Measurements from ENCODE around the gene ITGA2. TPM values are rescaled to one million over a fixed set of nuclear protein-coding genes. Genes with fewer than 3 reads are reported as not detected.

ITGA2 gene
- total RNA-seq, 1 experiment from 2014 or later, result 36.6 TPM

GRCh38 chr5:53120165-53120564, 131.0 kb downstream of the ITGA2 start:
- BruUV-seq (replicated peaks), result no TSS peak

GRCh38 chr5:53123702-53124101, 134.6 kb downstream of the ITGA2 start:
- H3K27ac ChIP-seq (ENCODE audit: low read depth, low read length), result no peak overlapping the region
- H3K4me1 ChIP-seq (ENCODE audit: control insufficient read depth in 1 of 2, insufficient read depth in 2 of 2, low read length in 2 of 2), result peaks cover 0 to 3% of the 10 kb centered on the region in 2 experiments; a peak in 1 of 4 replicates
- DNase-seq (ENCODE audit: low read depth, low spot score), result no peak
- no peaks in the 10 kb centered on the region for H3K9me3 ChIP-seq (ENCODE audit: control insufficient read depth in 1 of 2, insufficient read depth in 1 of 2, low read depth in 1 of 2, low read length in 2 of 2)
- ChIA-PET RAD21 (ENCODE audit: low non-redundant PET in 1 of 2, low total read pairs in 2 of 2, uncharacterized antibody in 2 of 2, unreplicated experiment in 2 of 2) (no interaction called here), POLR2A (no interaction called here), CTCF (interaction anchor here (0.9 to 1.3 kb wide), 2 partner anchors 14 to 175 kb away, joined by 3 to 5 read pairs; partner anchors contain the start of gene MOCS2)
- TF ChIP-seq ATF3 (IDR thresholded peaks at IDR 0.05), result no peak
- TF ChIP-seq RAD21 (IDR thresholded peaks at IDR 0.05; ENCODE audit: low read depth), result peak; percentile 45
- TF ChIP-seq ZNF274 (IDR thresholded peaks at IDR 0.05; ENCODE audit: low read depth, low read length), result no peak
- peak in 1 of 3 experiments; percentile 32; a peak in 1 of 6 replicates for TF ChIP-seq CTCF (IDR thresholded peaks at IDR 0.05 in 2 of 3, conservative IDR thresholded peaks at IDR 0.05 in 1 of 3; ENCODE audit: borderline replicate concordance in 1 of 3, insufficient read depth in 1 of 3, low read depth in 2 of 3, low read length in 2 of 3)
- no peak for TF ChIP-seq CEBPB (IDR thresholded peaks at IDR 0.05; ENCODE audit: low read depth)
- no peak for TF ChIP-seq EZH2 (IDR thresholded peaks at IDR 0.05)
- no peak for TF ChIP-seq TCF7L2 (IDR thresholded peaks at IDR 0.05; ENCODE audit: borderline replicate concordance, extremely low read depth, insufficient read depth, insufficient read length)
- H3K9ac ChIP-seq (ENCODE audit: low read length), result no peak overlapping the region
- H3K4me3 ChIP-seq (replicated peaks in 1 of 2; ENCODE audit: low read depth in 1 of 2, low read length in 2 of 2), result no peak overlapping the region
- no peak for ATAC-seq
- intact Hi-C loops (cut with micrococcal nuclease), result loop anchor here (2.0 kb wide), 1 partner anchor 1095 kb away; no protein-coding TSS in a partner anchor
- no peak overlapping the region for H2AFZ ChIP-seq (ENCODE audit: low read depth, low read length, poor library complexity, severe bottlenecking)
- no peaks in the 10 kb centered on the region for H3K36me3 ChIP-seq (ENCODE audit: control insufficient read depth in 1 of 2, insufficient read depth in 2 of 2, low read length in 2 of 2)
- H4K20me1 ChIP-seq (ENCODE audit: insufficient read depth), result no peaks in the 10 kb centered on the region
- 0 out of 2 replicates have a peak, but pooled peaks cover 5% of the 10 kb centered on the region for H3K9me2 ChIP-seq (ENCODE audit: insufficient read depth)
- no peaks in the 10 kb centered on the region for H3K79me2 ChIP-seq (ENCODE audit: insufficient read depth, low read length)
- H3K27me3 ChIP-seq (ENCODE audit: insufficient read depth, low read length), result no peaks in the 10 kb centered on the region
- no peak overlapping the region for H3K4me2 ChIP-seq (ENCODE audit: low read length)
- no TSS peak for BruUV-seq (replicated peaks)

More at GRCh38 chr5:53120165-53120564, 131.0 kb downstream of the ITGA2 start:
- no peaks in the 10 kb centered on the region for H3K9me2 ChIP-seq (ENCODE audit: insufficient read depth)
- ChIA-PET POLR2A (no interaction called here), RAD21 (ENCODE audit: low non-redundant PET in 1 of 2, low total read pairs in 2 of 2, uncharacterized antibody in 2 of 2, unreplicated experiment in 2 of 2) (no interaction called here), CTCF (interaction anchor here (2.5 kb wide), 1 partner anchor 171 kb away, joined by 8 read pairs; no protein-coding TSS in a partner anchor)
- intact Hi-C loops (cut with micrococcal nuclease), result no loop called here
- H3K36me3 ChIP-seq (ENCODE audit: control insufficient read depth in 1 of 2, insufficient read depth in 2 of 2, low read length in 2 of 2), result no peaks in the 10 kb centered on the region
- no peaks in the 10 kb centered on the region for H3K4me1 ChIP-seq (ENCODE audit: control insufficient read depth in 1 of 2, insufficient read depth in 2 of 2, low read length in 2 of 2)
- no peak overlapping the region for H3K27ac ChIP-seq (ENCODE audit: low read depth, low read length)
- ATAC-seq (no peak), DNase-seq (ENCODE audit: low read depth, low spot score) (no peak)
- no peak overlapping the region for H3K4me3 ChIP-seq (replicated peaks in 1 of 2; ENCODE audit: low read depth in 1 of 2, low read length in 2 of 2)
- no peak overlapping the region for H2AFZ ChIP-seq (ENCODE audit: low read depth, low read length, poor library complexity, severe bottlenecking)
- H4K20me1 ChIP-seq (ENCODE audit: insufficient read depth), result no peaks in the 10 kb centered on the region
- H3K4me2 ChIP-seq (ENCODE audit: low read length), result no peak overlapping the region
- no peak for TF ChIP-seq CEBPB (IDR thresholded peaks at IDR 0.05; ENCODE audit: low read depth)
- no peak for TF ChIP-seq FOSL1 (IDR thresholded peaks at IDR 0.05; ENCODE audit: low read depth)
- no peak for TF ChIP-seq TCF7L2 (IDR thresholded peaks at IDR 0.05; ENCODE audit: borderline replicate concordance, extremely low read depth, insufficient read depth, insufficient read length)
- TF ChIP-seq ZFX (IDR thresholded peaks at IDR 0.05), result no peak
- no peak for TF ChIP-seq EZH2 (IDR thresholded peaks at IDR 0.05)
- H3K27me3 ChIP-seq (ENCODE audit: insufficient read depth, low read length), result no peaks in the 10 kb centered on the region
- H3K9me3 ChIP-seq (ENCODE audit: control insufficient read depth in 1 of 2, insufficient read depth in 1 of 2, low read depth in 1 of 2, low read length in 2 of 2), result no peaks in the 10 kb centered on the region
- H3K9ac ChIP-seq (ENCODE audit: low read length), result no peak overlapping the region
- H3K79me2 ChIP-seq (ENCODE audit: insufficient read depth, low read length), result no peaks in the 10 kb centered on the region
